Measurements from ENCODE around the gene INTS1. TPM values are rescaled to one million over a fixed set of nuclear protein-coding genes. Genes with fewer than 3 reads are reported as not detected.

Gene INTS1
- total and polyA plus RNA-seq, 10 of the 15 experiments (the other 5 are each of a cell fraction or from before 2014, with no cell fraction given): 0.52 to 89.0 (median 15.1) TPM

DNA sequence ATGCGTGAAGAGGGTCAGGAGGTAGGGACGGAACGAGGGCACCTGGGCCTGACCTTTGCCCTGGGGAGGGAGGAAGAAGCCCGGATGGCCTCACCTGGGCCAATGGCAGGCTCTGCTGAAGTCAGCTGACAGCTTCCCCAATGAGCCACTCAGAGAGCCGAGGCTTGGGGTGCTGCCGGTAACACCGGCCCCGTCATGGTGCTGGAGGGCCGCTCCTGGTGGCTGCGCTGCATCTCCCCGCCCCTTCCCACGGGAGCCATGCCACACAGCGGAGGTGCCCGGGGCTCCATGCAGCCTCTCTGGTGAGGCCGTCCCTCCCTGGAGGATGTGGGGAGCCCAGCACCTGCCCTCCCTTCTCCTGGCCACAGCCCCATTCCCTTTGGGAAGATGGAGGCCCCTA, 27.3 kb downstream of the INTS1 start (continued):
- TF ChIP-seq ESRRA (IDR thresholded peaks at IDR 0.05; ENCODE audit: low read length): no peak
- TF ChIP-seq ZNF24 (IDR thresholded peaks at IDR 0.05): no peak
- no peak for TF ChIP-seq TCF12 (IDR thresholded peaks at IDR 0.05; ENCODE audit: low read depth, low read length)
- TF ChIP-seq STAT1 (conservative IDR thresholded peaks at IDR 0.05): no peak
- no peak for TF ChIP-seq ELK1 (IDR thresholded peaks at IDR 0.05; ENCODE audit: low read depth, low read length)
- TF ChIP-seq PAX5 (IDR thresholded peaks at IDR 0.05; ENCODE audit: borderline replicate concordance, low read depth, low read length): no peak
- TF ChIP-seq KLF5 (IDR thresholded peaks at IDR 0.05; ENCODE audit: partially characterized antibody): no peak
- TF ChIP-seq, protein P1, sequence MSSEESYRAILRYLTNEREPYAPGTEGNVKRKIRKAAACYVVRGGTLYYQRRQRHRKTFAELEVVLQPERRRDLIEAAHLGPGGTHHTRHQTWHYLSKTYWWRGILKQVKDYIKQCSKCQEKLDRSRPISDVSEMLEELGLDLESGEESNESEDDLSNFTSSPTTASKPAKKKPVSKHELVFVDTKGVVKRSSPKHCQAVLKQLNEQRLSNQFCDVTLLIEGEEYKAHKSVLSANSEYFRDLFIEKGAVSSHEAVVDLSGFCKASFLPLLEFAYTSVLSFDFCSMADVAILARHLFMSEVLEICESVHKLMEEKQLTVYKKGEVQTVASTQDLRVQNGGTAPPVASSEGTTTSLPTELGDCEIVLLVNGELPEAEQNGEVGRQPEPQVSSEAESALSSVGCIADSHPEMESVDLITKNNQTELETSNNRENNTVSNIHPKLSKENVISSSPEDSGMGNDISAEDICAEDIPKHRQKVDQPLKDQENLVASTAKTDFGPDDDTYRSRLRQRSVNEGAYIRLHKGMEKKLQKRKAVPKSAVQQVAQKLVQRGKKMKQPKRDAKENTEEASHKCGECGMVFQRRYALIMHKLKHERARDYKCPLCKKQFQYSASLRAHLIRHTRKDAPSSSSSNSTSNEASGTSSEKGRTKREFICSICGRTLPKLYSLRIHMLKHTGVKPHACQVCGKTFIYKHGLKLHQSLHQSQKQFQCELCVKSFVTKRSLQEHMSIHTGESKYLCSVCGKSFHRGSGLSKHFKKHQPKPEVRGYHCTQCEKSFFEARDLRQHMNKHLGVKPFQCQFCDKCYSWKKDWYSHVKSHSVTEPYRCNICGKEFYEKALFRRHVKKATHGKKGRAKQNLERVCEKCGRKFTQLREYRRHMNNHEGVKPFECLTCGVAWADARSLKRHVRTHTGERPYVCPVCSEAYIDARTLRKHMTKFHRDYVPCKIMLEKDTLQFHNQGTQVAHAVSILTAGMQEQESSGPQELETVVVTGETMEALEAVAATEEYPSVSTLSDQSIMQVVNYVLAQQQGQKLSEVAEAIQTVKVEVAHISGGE (CRISPR knock-in tag; IDR thresholded peaks at IDR 0.05): no peak

GRCh38 chr7:1475991-1476390, 28.2 kb downstream of the INTS1 start:
- WGBS (ENCODE audit: insufficient coverage, insufficient replicate concordance, low lambda C conversion rate, missing lambda C conversion rate): 88% methylated on average over 19 of the region's 22 CpGs
- ChIA-PET SMC1A (ENCODE audit: uncharacterized antibody, unreplicated experiment) (no interaction called here), RAD21 (ENCODE audit: unreplicated experiment) (no interaction called here), CTCF (interaction anchor here (1.3 kb wide), 1 partner anchor 9 kb away, joined by 3 read pairs; no protein-coding TSS in a partner anchor), POLR2A (no interaction called here)
- no TSS peak for BruUV-seq (replicated peaks)
- Histone ChIP-seq H3K36me3 (ENCODE audit: control insufficient read depth in 2 of 2, insufficient read depth in 2 of 2, low read length in 1 of 2) (peaks cover 0 to 23% of the 10 kb centered on the region in 2 experiments; a peak in 2 of 4 replicates), H3K27ac (ENCODE audit: control insufficient read depth, insufficient read depth) (no peak overlapping the region), H3K4me3 (no peak overlapping the region), H4K20me1 (ENCODE audit: control insufficient read depth, insufficient read depth) (no peaks in the 10 kb centered on the region), H3K9me3 (replicated peaks; ENCODE audit: control insufficient read depth, insufficient read depth, low read length) (no peaks in the 10 kb centered on the region), H2AFZ (ENCODE audit: control insufficient read depth, low read depth, low read length) (no peak overlapping the region), H3K4me1 (ENCODE audit: control insufficient read depth, insufficient read depth, low read length) (no peaks in the 10 kb centered on the region), H3K79me2 (ENCODE audit: control insufficient read depth, insufficient read depth, low read length) (no peaks in the 10 kb centered on the region), H3K27me3 (replicated peaks in 1 of 2; ENCODE audit: control insufficient read depth in 2 of 2, insufficient read depth in 2 of 2, low read length in 1 of 2) (no peaks in the 10 kb centered on the region), H3K4me2 (ENCODE audit: control insufficient read depth, insufficient read depth) (no peak overlapping the region), H3K9ac (ENCODE audit: control insufficient read depth, insufficient read depth, low read length) (no peak overlapping the region)
- no peak for ATAC-seq
- in situ Hi-C loops (cut with MboI) (no loop called here), intact Hi-C loops (cut with micrococcal nuclease; ENCODE audit: unreplicated experiment) (no loop called here)
- DNase-seq (ENCODE audit: low read depth, low spot score): no peak
- FAIRE-seq: no peak
- no peak for TF ChIP-seq KLF5 (IDR thresholded peaks at IDR 0.05; ENCODE audit: partially characterized antibody)
- TF ChIP-seq EED (IDR thresholded peaks at IDR 0.05; ENCODE audit: low read depth): no peak
- TF ChIP-seq RB1 (IDR thresholded peaks at IDR 0.05; ENCODE audit: borderline replicate concordance): no peak
- TF ChIP-seq DPF2 (IDR thresholded peaks at IDR 0.05): no peak
- no peak for TF ChIP-seq ZSCAN29 (IDR thresholded peaks at IDR 0.05)
- TF ChIP-seq MYB (IDR thresholded peaks at IDR 0.05; ENCODE audit: borderline replicate concordance, low read depth, low read length): no peak
- no peak for TF ChIP-seq PKNOX1 (IDR thresholded peaks at IDR 0.05)
- TF ChIP-seq REST (IDR thresholded peaks at IDR 0.05; ENCODE audit: low read depth, low read length): no peak
- no peak for TF ChIP-seq ZNF384 (IDR thresholded peaks at IDR 0.05; ENCODE audit: borderline replicate concordance, low read depth, low read length)

Data from GM12878 (cell line).